Activated naive CD4-positive, alpha-beta T cell treated with anti-CD3 and anti-CD28 coated beads, Interleukin-2, amount 10 ng/mL, durations not matched to agents 7 days and 5 days (primary cell): ENCODE results near the gene B4GALT3.
"Not testable (repeated sequence)": the region's sequence is repeated elsewhere in the genome, so short reads cannot be mapped to it uniquely, and the experiment has no call there.

Source experiments
- CTCF ChIA-PET: fragments of 350-600 bp; sonication (Branson Sonifier 250); formaldehyde crosslinking; loops from one replicate; lab custom pipeline; 2021; ENCODE audit warnings: antibody characterized with exemption; lab: Charles Lee
- DNase-seq: peaks from one replicate; pipeline ENCODE4 v3.0.0-alpha.2; 2020
- H3K27ac Mint-ChIP-seq: one replicate; pipeline ENCODE4 v1.8.0; 2021; ENCODE audit warnings: mild to moderate bottlenecking, moderate library complexity, mixed read lengths
- H3K27me3 Mint-ChIP-seq: one replicate; pipeline ENCODE4 v1.8.0; 2021; ENCODE audit warnings: mild to moderate bottlenecking, mixed read lengths
- H3K36me3 Mint-ChIP-seq: one replicate; pipeline ENCODE4 v1.8.0; 2021; ENCODE audit warnings: mixed read lengths
- H3K4me1 Mint-ChIP-seq: one replicate; pipeline ENCODE4 v1.8.0; 2021; ENCODE audit warnings: mixed read lengths
- H3K4me3 Mint-ChIP-seq: one replicate; pipeline ENCODE4 v1.8.0; 2021; ENCODE audit warnings: mild to moderate bottlenecking, moderate library complexity, mixed read lengths
- H3K9me3 Mint-ChIP-seq: one replicate; pipeline ENCODE4 v1.8.0; 2021; ENCODE audit warnings: mixed read lengths

The B4GALT3 gene

GRCh38 chr1:161177112-161177935 lies at the start of gene B4GALT3:
B4GALT3 (minus strand) TSS chr1:161177507; CDS start chr1:161176060, 1,447 bp downstream.
- H3K9me3 Mint-ChIP-seq = no peaks in the 10 kb centered on the region
- peaks cover 48% of the 10 kb centered on the region for H3K36me3 Mint-ChIP-seq
- peak within 1 kb of the TSS; percentile 95 for H3K27ac Mint-ChIP-seq
- H3K4me3 Mint-ChIP-seq = peak within 1 kb of the TSS; percentile 94
- peak; percentile 96 for DNase-seq
- CTCF ChIA-PET = interaction anchor here (0.6 to 3.0 kb wide), 5 partner anchors 9 to 205 kb away, joined by 3 to 12 read pairs (median 3); partner anchors contain the start of genes PPOX and TOMM40L
- peaks cover 72% of the 10 kb centered on the region for H3K4me1 Mint-ChIP-seq
- H3K27me3 Mint-ChIP-seq = no peaks in the 10 kb centered on the region

GRCh38 chr1:161226759-161227158 lies 49.5 kb upstream of the B4GALT3 start:
- CTCF ChIA-PET = interaction anchor here (1.0 to 9.7 kb wide), 16 partner anchors 10 to 163 kb away, joined by 3 to 157 read pairs (median 8); partner anchors contain the start of genes DEDD, FCER1G, NDUFS2 and PPOX
- Mint-ChIP-seq H3K9me3 (no peaks in the 10 kb centered on the region), H3K4me1 (peaks cover 43% of the 10 kb centered on the region), H3K4me3 (peak overlapping the region; percentile 89), H3K27me3 (no peaks in the 10 kb centered on the region), H3K36me3 (peaks cover 32% of the 10 kb centered on the region), H3K27ac (peak overlapping the region; percentile 89)
- no peak for DNase-seq

- no peaks in the 10 kb centered on the region for H3K27me3 Mint-ChIP-seq
- H3K36me3 Mint-ChIP-seq = peaks cover 32% of the 10 kb centered on the region
- no peaks in the 10 kb centered on the region for H3K9me3 Mint-ChIP-seq
- CTCF ChIA-PET = interaction anchor here (0.7 to 9.7 kb wide), 29 partner anchors 9 to 514 kb away, joined by 3 to 157 read pairs (median 6); partner anchors contain the start of genes B4GALT3, CFAP126, DEDD and FCER1G
- H3K4me3 Mint-ChIP-seq = peak overlapping the region; percentile 89
- peak; percentile 29 for DNase-seq
- peak overlapping the region; percentile 87 for H3K27ac Mint-ChIP-seq
- H3K4me1 Mint-ChIP-seq = peaks cover 43% of the 10 kb centered on the region
Observed at GRCh38 chr1:161226320-161226711, 49.0 kb upstream of the B4GALT3 start.

GRCh38 chr1:161225534-161226319 lies 48.4 kb upstream of the B4GALT3 start, which contains the start of gene TOMM40L:
TOMM40L (plus strand) TSS chr1:161226060; CDS start chr1:161226490, 430 bp downstream.
- Mint-ChIP-seq H3K36me3 (peaks cover 30% of the 10 kb centered on the region), H3K4me1 (peaks cover 45% of the 10 kb centered on the region), H3K9me3 (no peaks in the 10 kb centered on the region), H3K4me3 (peak within 1 kb of the TSS; percentile 89), H3K27ac (peak within 1 kb of the TSS; percentile 89), H3K27me3 (no peaks in the 10 kb centered on the region)
- peak; percentile 94 for DNase-seq
- CTCF ChIA-PET = interaction anchor here (0.6 to 9.7 kb wide), 33 partner anchors 8 to 514 kb away, joined by 3 to 157 read pairs (median 6); partner anchors contain the start of genes B4GALT3, CFAP126, FCER1G and NDUFS2

GRCh38 chr1:161225178-161225533 lies 47.8 kb upstream of the B4GALT3 start:
- Mint-ChIP-seq H3K4me1 (peaks cover 45% of the 10 kb centered on the region), H3K27ac (peak overlapping the region; percentile 87), H3K27me3 (peaks cover 5% of the 10 kb centered on the region), H3K4me3 (peak overlapping the region; percentile 29), H3K36me3 (peaks cover 25% of the 10 kb centered on the region), H3K9me3 (no peaks in the 10 kb centered on the region)
- CTCF ChIA-PET = interaction anchor here (0.6 to 9.7 kb wide), 26 partner anchors 8 to 515 kb away, joined by 3 to 157 read pairs (median 7); partner anchors contain the start of genes B4GALT3, CFAP126, FCER1G and NDUFS2
- no peak for DNase-seq

- H3K4me3 Mint-ChIP-seq, H3K27me3 Mint-ChIP-seq, H3K9me3 Mint-ChIP-seq, DNase-seq: not testable (repeated sequence)
- H3K27ac Mint-ChIP-seq = peak overlapping the region; percentile 87
- H3K36me3 Mint-ChIP-seq = peaks cover 21% of the 10 kb centered on the region
- peaks cover 47% of the 10 kb centered on the region for H3K4me1 Mint-ChIP-seq
- CTCF ChIA-PET = interaction anchor here (1.0 to 9.7 kb wide), 14 partner anchors 12 to 158 kb away, joined by 3 to 94 read pairs (median 12); partner anchors contain the start of genes B4GALT3, CFAP126, NDUFS2 and PPOX
Observed at GRCh38 chr1:161224695-161225087, 47.4 kb upstream of the B4GALT3 start.

GRCh38 chr1:161223805-161224694 lies 46.7 kb upstream of the B4GALT3 start:
- DNase-seq = no peak
- Mint-ChIP-seq H3K4me1 (peaks cover 50% of the 10 kb centered on the region), H3K36me3 (peaks cover 16% of the 10 kb centered on the region), H3K27me3 (peaks cover 5% of the 10 kb centered on the region), H3K9me3 (no peaks in the 10 kb centered on the region), H3K4me3 (no peak overlapping the region), H3K27ac (no peak overlapping the region)
- CTCF ChIA-PET = interaction anchor here (0.9 to 9.7 kb wide), 10 partner anchors 13 to 158 kb away, joined by 3 to 94 read pairs (median 17); partner anchors contain the start of genes B4GALT3, NDUFS2 and PPOX

- CTCF ChIA-PET = interaction anchor here (0.7 to 9.7 kb wide), 7 partner anchors 12 to 305 kb away, joined by 3 to 94 read pairs (median 21); no protein-coding TSS in a partner anchor
- Mint-ChIP-seq H3K4me3 (no peak overlapping the region), H3K4me1 (peaks cover 54% of the 10 kb centered on the region), H3K27me3 (peaks cover 5% of the 10 kb centered on the region), H3K9me3 (no peaks in the 10 kb centered on the region), H3K36me3 (peaks cover under 1% of the 10 kb centered on the region), H3K27ac (no peak overlapping the region)
- DNase-seq = no peak
Observed at GRCh38 chr1:161222175-161223019, 45.1 kb upstream of the B4GALT3 start.

GRCh38 chr1:161220002-161220401 lies 42.7 kb upstream of the B4GALT3 start:
- Mint-ChIP-seq H3K4me3 (no peak overlapping the region), H3K27ac (no peak overlapping the region), H3K9me3 (no peaks in the 10 kb centered on the region), H3K27me3 (peaks cover 5% of the 10 kb centered on the region), H3K36me3 (peaks cover 3% of the 10 kb centered on the region), H3K4me1 (peaks cover 48% of the 10 kb centered on the region)
- CTCF ChIA-PET = interaction anchor here (1.2 to 7.8 kb wide), 8 partner anchors 7 to 162 kb away, joined by 4 to 94 read pairs (median 11); partner anchors contain the start of gene TOMM40L
- no peak for DNase-seq

GRCh38 chr1:161219078-161219892 lies 42.0 kb upstream of the B4GALT3 start:
- peaks cover 8% of the 10 kb centered on the region for H3K36me3 Mint-ChIP-seq
- H3K9me3 Mint-ChIP-seq = no peaks in the 10 kb centered on the region
- H3K27me3 Mint-ChIP-seq = peaks cover 5% of the 10 kb centered on the region
- CTCF ChIA-PET = interaction anchor here (1.1 to 5.3 kb wide), 8 partner anchors 8 to 162 kb away, joined by 3 to 29 read pairs (median 8); partner anchors contain the start of gene TOMM40L
- DNase-seq = no peak
- H3K4me3 Mint-ChIP-seq = no peak overlapping the region
- peaks cover 53% of the 10 kb centered on the region for H3K4me1 Mint-ChIP-seq
- no peak overlapping the region for H3K27ac Mint-ChIP-seq

GRCh38 chr1:161218301-161219077 lies 41.2 kb upstream of the B4GALT3 start:
- DNase-seq = no peak
- Mint-ChIP-seq H3K27ac (peak overlapping the region; percentile 78), H3K27me3 (peaks cover 5% of the 10 kb centered on the region), H3K4me3 (no peak overlapping the region), H3K36me3 (peaks cover 16% of the 10 kb centered on the region), H3K9me3 (no peaks in the 10 kb centered on the region), H3K4me1 (peaks cover 54% of the 10 kb centered on the region)
- CTCF ChIA-PET = interaction anchor here (1.1 to 5.3 kb wide), 8 partner anchors 8 to 163 kb away, joined by 3 to 29 read pairs (median 8); partner anchors contain the start of gene TOMM40L
